ENCODE measurements around the gene ATG5. TPM values are rescaled to one million over a fixed set of nuclear protein-coding genes. Genes with fewer than 3 reads are reported as not detected.

ATG5 gene
- total and polyA plus RNA-seq, 2 donors (not counting 1 experiment from before 2014, with no cell fraction given) = 13.6 to 26.3 TPM

GRCh38 chr6:106173124-106173879, 152.3 kb downstream of the ATG5 start:
- no peak overlapping the region for H3K27ac Mint-ChIP-seq

GRCh38 chr6:106170030-106170791, 155.3 kb downstream of the ATG5 start:
- ChIA-PET POLR2A (no interaction called here), CTCF (no interaction called here)
- no peak overlapping the region for H3K4me3 Mint-ChIP-seq
- peaks cover 4% of the 10 kb centered on the region for H3K4me1 Mint-ChIP-seq
- ATAC-seq (ENCODE audit: low read depth) (no peak), DNase-seq (no peak)
- 100% methylated on average over 1 of the region's 5 CpGs for WGBS (ENCODE audit: insufficient coverage)
- intact Hi-C loops (cut with micrococcal nuclease) = no loop called here
- peaks cover 0 to 7% of the 10 kb centered on the region in 2 donors for H3K4me1 ChIP-seq (ENCODE audit: control insufficient read depth in 2 of 2, insufficient read depth in 2 of 2, low read length in 2 of 2)
- H4K20me1 ChIP-seq (ENCODE audit: control insufficient read depth, insufficient read depth, low read length, poor library complexity, severe bottlenecking) = no peaks in the 10 kb centered on the region
- no peak overlapping the region for H3K9ac ChIP-seq (ENCODE audit: low read length)
- H3K27me3 ChIP-seq (replicated peaks in 1 of 4; ENCODE audit: control extremely low read depth in 1 of 4, control insufficient read depth in 3 of 4, insufficient read depth in 4 of 4, low read length in 3 of 4) = no peaks in the 10 kb centered on the region
- no peaks in the 10 kb centered on the region for H3K27me3 Mint-ChIP-seq
- H2AFZ ChIP-seq (ENCODE audit: insufficient read depth, low read depth, low read length, poor library complexity, severe bottlenecking) = no peak overlapping the region
- no peaks in the 10 kb centered on the region for H3K9me3 Mint-ChIP-seq (ENCODE audit: insufficient read depth)
- H3K9me3 ChIP-seq (ENCODE audit: control extremely low read depth in 1 of 3, control insufficient read depth in 2 of 3, insufficient read depth in 1 of 3, low read length in 2 of 3) = no peaks in the 10 kb centered on the region
- H3K36me3 ChIP-seq (replicated peaks in 1 of 2; ENCODE audit: control extremely low read depth in 1 of 2, control insufficient read depth in 1 of 2, extremely low read depth in 1 of 2, insufficient read depth in 2 of 2, low read length in 1 of 2) = no peaks in the 10 kb centered on the region
- H3K27ac ChIP-seq (ENCODE audit: low read length in 2 of 2) = no peak overlapping the region
- H3K27ac Mint-ChIP-seq = no peak overlapping the region
- no peaks in the 10 kb centered on the region for H3K79me2 ChIP-seq (ENCODE audit: control insufficient read depth, insufficient read depth, low read length)
- no peak overlapping the region for H3K4me2 ChIP-seq (replicated peaks; ENCODE audit: low read depth, low read length, poor library complexity, severe bottlenecking)
- no peak overlapping the region for H3K4me3 ChIP-seq (ENCODE audit: control extremely low read depth in 1 of 5, extremely low read depth in 1 of 5, insufficient read depth in 1 of 5, low read depth in 2 of 5, low read length in 4 of 5)
- no peak for TF ChIP-seq CTCF (IDR thresholded peaks at IDR 0.05)
- no peak for TF ChIP-seq EZH2 (IDR thresholded peaks at IDR 0.05; ENCODE audit: borderline replicate concordance, insufficient read depth, low read depth, low read length, poor library complexity, severe bottlenecking)

More at GRCh38 chr6:106173124-106173879, 152.3 kb downstream of the ATG5 start:
- Histone ChIP-seq H3K9me3 (ENCODE audit: control extremely low read depth in 1 of 3, control insufficient read depth in 2 of 3, insufficient read depth in 1 of 3, low read length in 2 of 3) (no peaks in the 10 kb centered on the region), H3K36me3 (replicated peaks in 1 of 2; ENCODE audit: control extremely low read depth in 1 of 2, control insufficient read depth in 1 of 2, extremely low read depth in 1 of 2, insufficient read depth in 2 of 2, low read length in 1 of 2) (no peaks in the 10 kb centered on the region), H3K9ac (ENCODE audit: low read length) (no peak overlapping the region), H3K79me2 (ENCODE audit: control insufficient read depth, insufficient read depth, low read length) (no peaks in the 10 kb centered on the region), H3K4me1 (ENCODE audit: control insufficient read depth in 2 of 2, insufficient read depth in 2 of 2, low read length in 2 of 2) (no peaks in the 10 kb centered on the region), H3K27ac (ENCODE audit: low read length in 2 of 2) (no peak overlapping the region), H3K4me2 (replicated peaks; ENCODE audit: low read depth, low read length, poor library complexity, severe bottlenecking) (no peak overlapping the region), H4K20me1 (ENCODE audit: control insufficient read depth, insufficient read depth, low read length, poor library complexity, severe bottlenecking) (no peaks in the 10 kb centered on the region), H2AFZ (ENCODE audit: insufficient read depth, low read depth, low read length, poor library complexity, severe bottlenecking) (no peak overlapping the region), H3K4me3 (ENCODE audit: control extremely low read depth in 1 of 5, extremely low read depth in 1 of 5, insufficient read depth in 1 of 5, low read depth in 2 of 5, low read length in 4 of 5) (no peak overlapping the region), H3K27me3 (replicated peaks in 1 of 4; ENCODE audit: control extremely low read depth in 1 of 4, control insufficient read depth in 3 of 4, insufficient read depth in 4 of 4, low read length in 3 of 4) (no peaks in the 10 kb centered on the region)
- Mint-ChIP-seq H3K4me3 (no peak overlapping the region), H3K27me3 (no peaks in the 10 kb centered on the region), H3K9me3 (ENCODE audit: insufficient read depth) (no peaks in the 10 kb centered on the region), H3K4me1 (no peaks in the 10 kb centered on the region)
- WGBS (ENCODE audit: insufficient coverage) = no CpG with 5 or more reads among the region's 2 CpGs
- ChIA-PET CTCF (no interaction called here), POLR2A (no interaction called here)
- TF ChIP-seq EZH2 (IDR thresholded peaks at IDR 0.05; ENCODE audit: borderline replicate concordance, insufficient read depth, low read depth, low read length, poor library complexity, severe bottlenecking) = no peak
- DNase-seq (no peak), ATAC-seq (ENCODE audit: low read depth) (no peak)
- intact Hi-C loops (cut with micrococcal nuclease) = no loop called here

All from B cell (primary cell).